ENCODE results near the gene ZKSCAN2. TPM values are rescaled to one million over a fixed set of nuclear protein-coding genes. Genes with fewer than 3 reads are reported as not detected.

The ZKSCAN2 gene
- polyA plus RNA-seq, 1 donor from 2014 or later = 14.0 TPM

DNA sequence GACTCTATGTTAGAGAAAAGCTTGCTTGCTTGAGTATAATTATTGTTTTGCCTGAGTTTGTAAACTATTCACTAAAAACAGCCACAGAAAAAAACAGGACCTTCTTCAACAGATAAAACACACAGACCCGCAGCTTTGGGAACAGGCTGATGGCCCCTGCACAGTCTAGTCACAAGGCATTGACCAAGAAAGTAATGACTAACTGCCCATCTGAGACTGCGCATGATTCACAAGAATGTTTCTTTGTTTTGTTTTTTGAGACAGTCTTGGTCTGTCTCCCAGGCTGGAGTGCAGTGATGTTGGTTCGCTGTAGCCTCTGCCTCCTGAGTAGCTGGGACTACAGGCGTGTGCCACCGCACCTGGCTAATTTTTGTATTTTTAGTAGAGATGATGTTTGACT is 2.8 kb upstream of the ZKSCAN2 start:
- H3K4me2 ChIP-seq (ENCODE audit: low read length) = no peak overlapping the region
- H4K20me1 ChIP-seq (ENCODE audit: insufficient read depth) = no peaks in the 10 kb centered on the region
- H3K9ac ChIP-seq (ENCODE audit: low read length) = no peak overlapping the region
- H2AFZ ChIP-seq (ENCODE audit: low read depth, low read length) = no peak overlapping the region
- H3K79me2 ChIP-seq (replicated peaks; ENCODE audit: insufficient read depth, low read length) = peaks cover 38% of the 10 kb centered on the region
- TF ChIP-seq, protein P1, sequence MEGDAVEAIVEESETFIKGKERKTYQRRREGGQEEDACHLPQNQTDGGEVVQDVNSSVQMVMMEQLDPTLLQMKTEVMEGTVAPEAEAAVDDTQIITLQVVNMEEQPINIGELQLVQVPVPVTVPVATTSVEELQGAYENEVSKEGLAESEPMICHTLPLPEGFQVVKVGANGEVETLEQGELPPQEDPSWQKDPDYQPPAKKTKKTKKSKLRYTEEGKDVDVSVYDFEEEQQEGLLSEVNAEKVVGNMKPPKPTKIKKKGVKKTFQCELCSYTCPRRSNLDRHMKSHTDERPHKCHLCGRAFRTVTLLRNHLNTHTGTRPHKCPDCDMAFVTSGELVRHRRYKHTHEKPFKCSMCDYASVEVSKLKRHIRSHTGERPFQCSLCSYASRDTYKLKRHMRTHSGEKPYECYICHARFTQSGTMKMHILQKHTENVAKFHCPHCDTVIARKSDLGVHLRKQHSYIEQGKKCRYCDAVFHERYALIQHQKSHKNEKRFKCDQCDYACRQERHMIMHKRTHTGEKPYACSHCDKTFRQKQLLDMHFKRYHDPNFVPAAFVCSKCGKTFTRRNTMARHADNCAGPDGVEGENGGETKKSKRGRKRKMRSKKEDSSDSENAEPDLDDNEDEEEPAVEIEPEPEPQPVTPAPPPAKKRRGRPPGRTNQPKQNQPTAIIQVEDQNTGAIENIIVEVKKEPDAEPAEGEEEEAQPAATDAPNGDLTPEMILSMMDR (IDR thresholded peaks at IDR 0.05; ENCODE audit: poor library complexity, severe bottlenecking) = no peak
- TF ChIP-seq POLR2AphosphoS5 (IDR thresholded peaks at IDR 0.05) (no peak), EP300 (conservative IDR thresholded peaks at IDR 0.05; ENCODE audit: poor library complexity, severe bottlenecking) (no peak), EZH2 (IDR thresholded peaks at IDR 0.05; ENCODE audit: borderline replicate concordance, insufficient read depth, low read length, poor library complexity, severe bottlenecking) (no peak), REST (IDR thresholded peaks at IDR 0.05; ENCODE audit: borderline replicate concordance) (no peak), TAF1 (IDR thresholded peaks at IDR 0.05; ENCODE audit: low read depth) (no peak), SMC3 (conservative IDR thresholded peaks at IDR 0.05; ENCODE audit: poor library complexity) (no peak), RAD21 (conservative IDR thresholded peaks at IDR 0.05) (no peak), MXI1 (conservative IDR thresholded peaks at IDR 0.05; ENCODE audit: poor library complexity, severe bottlenecking) (no peak)
- no peak overlapping the region for H3K27ac ChIP-seq (ENCODE audit: low read length)
- no peaks in the 10 kb centered on the region for H3K36me3 ChIP-seq (ENCODE audit: insufficient read depth, low read length)
- H3K27me3 ChIP-seq (ENCODE audit: insufficient read depth, low read depth, low read length) = no peaks in the 10 kb centered on the region
- no peaks in the 10 kb centered on the region for H3F3A ChIP-seq (ENCODE audit: insufficient read depth, low read length, poor library complexity, severe bottlenecking)
- H3K4me3 ChIP-seq (ENCODE audit: low read length) = peak overlapping the region; percentile 86
- H3K9me2 ChIP-seq (ENCODE audit: insufficient read depth, low read length) = no peaks in the 10 kb centered on the region
- H3K9me3 ChIP-seq (ENCODE audit: low read length) = no peaks in the 10 kb centered on the region

- H3K36me3 ChIP-seq (ENCODE audit: insufficient read depth, low read length) = no peaks in the 10 kb centered on the region
- H3K27ac ChIP-seq (ENCODE audit: low read length) = peak overlapping the region; percentile 95
- peak overlapping the region; percentile 94 for H3K9ac ChIP-seq (ENCODE audit: low read length)
- TF ChIP-seq RAD21 (conservative IDR thresholded peaks at IDR 0.05) = no peak
- no peak for TF ChIP-seq MXI1 (conservative IDR thresholded peaks at IDR 0.05; ENCODE audit: poor library complexity, severe bottlenecking)
- H3K4me2 ChIP-seq (ENCODE audit: low read length) = peak overlapping the region; percentile 92
- no peaks in the 10 kb centered on the region for H3K9me2 ChIP-seq (ENCODE audit: insufficient read depth, low read length)
- H3K79me2 ChIP-seq (replicated peaks; ENCODE audit: insufficient read depth, low read length) = peaks cover 54% of the 10 kb centered on the region
- H3K9me3 ChIP-seq (ENCODE audit: low read length) = no peaks in the 10 kb centered on the region
- no peak overlapping the region for H2AFZ ChIP-seq (ENCODE audit: low read depth, low read length)
- H4K20me1 ChIP-seq (ENCODE audit: insufficient read depth) = no peaks in the 10 kb centered on the region
- H3K4me3 ChIP-seq (ENCODE audit: low read length) = peak overlapping the region; percentile 86
- H3F3A ChIP-seq (ENCODE audit: insufficient read depth, low read length, poor library complexity, severe bottlenecking) = no peaks in the 10 kb centered on the region
- H3K27me3 ChIP-seq (ENCODE audit: insufficient read depth, low read depth, low read length) = no peaks in the 10 kb centered on the region
Observed at GRCh38 chr16:25258861-25259179, 1.2 kb upstream of the ZKSCAN2 start.
